DND-41 (cell line): ENCODE data around the gene COG2.

Experiments used
- ATAC-seq: fragments of 200-7000 bp; cut with Tn5 transposase; 3 replicates; pipeline ENCODE4 v1.9.1; 2021; ENCODE audit warnings: low read depth; ENCODE audit not compliant: insufficient read depth
- DNase-seq: peaks from one replicate; pipeline ENCODE4 v3.0.0-alpha.2; 2020
- H2AFZ ChIP-seq: 2 replicates; pipeline ENCODE4 v1.6.0; 2012; ENCODE audit warnings: low read depth, low read length
- H3K27ac ChIP-seq: 2 replicates; pipeline ENCODE4 v1.5.1; 2012; ENCODE audit warnings: low read length, inconsistent platforms
- H3K27me3 ChIP-seq: fragments of 200-600 bp; sonication (generic); 2 replicates; pipeline ENCODE4 v1.6.0; 2012; ENCODE audit warnings: low read length, mild to moderate bottlenecking, inconsistent platforms; ENCODE audit not compliant: insufficient read depth, poor library complexity
- H3K36me3 ChIP-seq: 2 replicates; pipeline ENCODE4 v1.5.1; 2012; ENCODE audit warnings: low read length, inconsistent platforms; ENCODE audit not compliant: insufficient read depth
- H3K4me1 ChIP-seq: 2 replicates; pipeline ENCODE4 v1.5.1; 2012; ENCODE audit warnings: mild to moderate bottlenecking, low read length; ENCODE audit not compliant: insufficient read depth
- H3K4me2 ChIP-seq: 2 replicates; pipeline ENCODE4 v1.6.0; 2012; ENCODE audit warnings: mild to moderate bottlenecking, moderate library complexity, low read length, inconsistent platforms; ENCODE audit not compliant: insufficient read depth
- H3K4me3 ChIP-seq, 2 experiments: fragments of 200-600 bp in 1 of 2; shearing (Covaris generic) in 1 of 2; 2 replicates each; pipeline ENCODE4 v1.5.1; 2012 to 2016; ENCODE audit warnings: inconsistent platforms in 2 of 2, low read length in 2 of 2, mild to moderate bottlenecking in 2 of 2, low read depth in 1 of 2, moderate library complexity in 1 of 2
- H3K79me2 ChIP-seq: 2 replicates; pipeline ENCODE4 v1.6.0; 2012; ENCODE audit warnings: low read length, inconsistent platforms; ENCODE audit not compliant: insufficient read depth
- H3K9ac ChIP-seq: 2 replicates; pipeline ENCODE4 v1.6.0; 2012; ENCODE audit warnings: low read depth, mild to moderate bottlenecking, inconsistent platforms, low read length, moderate library complexity
- H3K9me3 ChIP-seq: 2 replicates; pipeline ENCODE4 v1.5.1; 2012; ENCODE audit warnings: low read length, moderate library complexity, mild to moderate bottlenecking, inconsistent platforms; ENCODE audit not compliant: insufficient read depth, severe bottlenecking
- H4K20me1 ChIP-seq: 2 replicates; pipeline ENCODE4 v1.6.0; 2012; ENCODE audit warnings: low read length; ENCODE audit not compliant: insufficient read depth
- EZH2 ChIP-seq: IDR thresholded peaks from 3 replicates; pipeline ENCODE4 v1.6.1; 2012; ENCODE audit warnings: borderline replicate concordance, low read depth, mild to moderate bottlenecking, moderate library complexity, low read length, inconsistent platforms; ENCODE audit not compliant: severe bottlenecking
- TF ChIP-seq, protein P1 (sequence below): IDR thresholded peaks from 2 replicates; pipeline ENCODE4 v1.5.1; 2012; ENCODE audit warnings: borderline replicate concordance, low read length, moderate library complexity, mild to moderate bottlenecking; ENCODE audit not compliant: poor library complexity, severe bottlenecking; ENCODE audit errors: extremely low read depth

COG2 gene

GRCh38 chr1:230703679-230704385 is 61.6 kb downstream of the COG2 start:
- Histone ChIP-seq H3K36me3 (no peaks in the 10 kb centered on the region), H3K79me2 (no peaks in the 10 kb centered on the region), H3K27ac (no peak overlapping the region), H4K20me1 (no peaks in the 10 kb centered on the region), H3K4me2 (no peak overlapping the region), H3K4me1 (no peaks in the 10 kb centered on the region), H3K9me3 (no peaks in the 10 kb centered on the region), H3K4me3 (no peak overlapping the region), H3K9ac (no peak overlapping the region), H3K27me3 (peaks cover 13% of the 10 kb centered on the region), H2AFZ (no peak overlapping the region)
- DNase-seq (no peak), ATAC-seq (no peak)
- TF ChIP-seq EZH2, result no peak
- TF ChIP-seq, protein P1, sequence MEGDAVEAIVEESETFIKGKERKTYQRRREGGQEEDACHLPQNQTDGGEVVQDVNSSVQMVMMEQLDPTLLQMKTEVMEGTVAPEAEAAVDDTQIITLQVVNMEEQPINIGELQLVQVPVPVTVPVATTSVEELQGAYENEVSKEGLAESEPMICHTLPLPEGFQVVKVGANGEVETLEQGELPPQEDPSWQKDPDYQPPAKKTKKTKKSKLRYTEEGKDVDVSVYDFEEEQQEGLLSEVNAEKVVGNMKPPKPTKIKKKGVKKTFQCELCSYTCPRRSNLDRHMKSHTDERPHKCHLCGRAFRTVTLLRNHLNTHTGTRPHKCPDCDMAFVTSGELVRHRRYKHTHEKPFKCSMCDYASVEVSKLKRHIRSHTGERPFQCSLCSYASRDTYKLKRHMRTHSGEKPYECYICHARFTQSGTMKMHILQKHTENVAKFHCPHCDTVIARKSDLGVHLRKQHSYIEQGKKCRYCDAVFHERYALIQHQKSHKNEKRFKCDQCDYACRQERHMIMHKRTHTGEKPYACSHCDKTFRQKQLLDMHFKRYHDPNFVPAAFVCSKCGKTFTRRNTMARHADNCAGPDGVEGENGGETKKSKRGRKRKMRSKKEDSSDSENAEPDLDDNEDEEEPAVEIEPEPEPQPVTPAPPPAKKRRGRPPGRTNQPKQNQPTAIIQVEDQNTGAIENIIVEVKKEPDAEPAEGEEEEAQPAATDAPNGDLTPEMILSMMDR, result no peak

DNA sequence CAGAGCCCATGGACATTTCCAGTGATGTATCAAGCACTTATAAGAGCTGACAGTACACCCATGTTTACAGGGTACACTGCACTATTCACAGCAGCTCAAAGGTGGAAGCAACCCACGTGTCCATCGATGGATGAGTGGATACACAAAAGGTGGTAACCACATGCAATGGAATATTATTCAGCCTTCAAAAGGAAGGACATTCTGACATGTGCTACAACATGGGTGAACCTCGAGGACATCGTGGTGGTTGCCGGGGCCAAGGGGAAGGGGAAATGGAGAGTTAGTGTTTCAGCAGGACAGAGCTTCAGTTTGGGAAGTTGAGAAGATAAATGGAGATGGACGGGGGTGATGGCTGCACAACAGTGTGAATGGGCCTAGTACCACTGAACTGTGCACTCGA is 62.5 kb downstream of the COG2 start:
- Histone ChIP-seq H3K4me1 (no peaks in the 10 kb centered on the region), H4K20me1 (no peaks in the 10 kb centered on the region), H3K27me3 (peaks cover 13% of the 10 kb centered on the region), H3K9me3 (no peaks in the 10 kb centered on the region), H3K36me3 (no peaks in the 10 kb centered on the region), H2AFZ (no peak overlapping the region), H3K27ac (no peak overlapping the region), H3K79me2 (no peaks in the 10 kb centered on the region), H3K4me2 (no peak overlapping the region), H3K9ac (no peak overlapping the region), H3K4me3 (no peak overlapping the region)
- ATAC-seq, result no peak
- no peak for DNase-seq
- TF ChIP-seq, protein P1, result no peak
- no peak for TF ChIP-seq EZH2

DNA sequence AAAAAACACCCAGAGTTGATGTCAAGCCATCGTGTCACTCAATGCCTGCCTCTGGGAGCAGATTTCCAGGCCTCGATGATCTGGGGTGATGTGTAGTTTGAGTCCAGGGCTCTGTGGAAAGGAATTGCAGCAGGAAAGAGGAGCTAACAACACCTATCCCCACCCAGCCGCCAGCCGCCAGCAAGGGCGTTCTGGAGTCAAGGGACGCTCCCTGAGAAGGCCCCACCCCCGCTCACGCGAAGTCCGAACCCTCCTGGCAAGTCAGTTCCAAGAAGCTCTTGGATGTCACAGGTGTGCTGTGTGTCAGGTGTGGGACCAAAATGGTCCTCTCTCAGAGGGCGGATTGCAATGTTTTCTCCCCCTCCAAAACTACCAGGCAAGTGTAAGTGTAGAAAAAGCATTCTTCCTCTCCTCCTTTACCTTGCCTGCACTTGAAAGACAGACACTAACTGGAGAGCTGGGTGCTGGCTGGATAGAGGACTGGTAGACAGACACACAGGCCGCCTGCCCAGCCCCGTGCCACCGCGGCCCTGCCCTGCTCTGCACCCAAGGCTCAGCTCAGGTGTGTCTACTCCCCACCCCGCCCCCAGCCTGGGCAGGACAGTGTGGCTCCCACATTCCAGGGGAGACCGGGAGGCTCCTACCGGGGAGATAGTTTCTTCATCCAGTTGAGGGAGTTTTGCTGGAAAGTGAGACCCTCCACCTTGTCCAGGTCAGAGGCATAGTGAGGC is 63.2 kb downstream of the COG2 start:
- ATAC-seq (no peak), DNase-seq (no peak)
- no peaks in the 10 kb centered on the region for H3K36me3 ChIP-seq
- H3K79me2 ChIP-seq, result no peaks in the 10 kb centered on the region
- peaks cover 13% of the 10 kb centered on the region for H3K27me3 ChIP-seq
- H3K9ac ChIP-seq, result no peak overlapping the region
- no peak overlapping the region for H2AFZ ChIP-seq
- no peaks in the 10 kb centered on the region for H3K9me3 ChIP-seq
- no peak overlapping the region for H3K27ac ChIP-seq
- no peaks in the 10 kb centered on the region for H4K20me1 ChIP-seq
- no peak overlapping the region for H3K4me2 ChIP-seq
- H3K4me3 ChIP-seq, result no peak overlapping the region
- no peaks in the 10 kb centered on the region for H3K4me1 ChIP-seq
- TF ChIP-seq EZH2, result no peak
- TF ChIP-seq, protein P1, result no peak
